HUES48 (cell line): ENCODE data around the gene LAMB2.
A peak's percentile ranks its signal among the peaks of the same experiment; 100 is the strongest.

Experiments used
- H3K27ac ChIP-seq: one replicate; pipeline ENCODE4 v1.7.0; 2013; ENCODE audit warnings: low read depth, low read length, inconsistent platforms
- H3K27me3 ChIP-seq: 2 replicates; pipeline ENCODE4 v1.6.1; 2013; ENCODE audit warnings: mild to moderate bottlenecking, low read length; ENCODE audit not compliant: control insufficient read depth, insufficient read depth
- H3K36me3 ChIP-seq: 2 replicates; pipeline ENCODE4 v1.6.1; 2013; ENCODE audit warnings: low read length; ENCODE audit not compliant: control insufficient read depth, insufficient read depth
- H3K4me1 ChIP-seq: 2 replicates; pipeline ENCODE4 v1.6.1; 2013; ENCODE audit warnings: mild to moderate bottlenecking, low read length; ENCODE audit not compliant: control insufficient read depth, insufficient read depth
- H3K4me3 ChIP-seq: 2 replicates; pipeline ENCODE4 v1.5.1; 2013; ENCODE audit warnings: mild to moderate bottlenecking, low read depth, low read length
- H3K9ac ChIP-seq: 2 replicates; pipeline ENCODE4 v1.6.1; 2013; ENCODE audit warnings: mild to moderate bottlenecking, low read depth, low read length, moderate library complexity
- H3K9me3 ChIP-seq: 2 replicates; pipeline ENCODE4 v1.6.1; 2013; ENCODE audit warnings: low read length; ENCODE audit not compliant: control insufficient read depth, insufficient read depth

LAMB2 gene

GRCh38 chr3:49158792-49159191 is 25.9 kb upstream of the LAMB2 start:
- Histone ChIP-seq H3K27ac (no peak overlapping the region), H3K4me3 (no peak overlapping the region), H3K9me3 (no peaks in the 10 kb centered on the region), H3K27me3 (no peaks in the 10 kb centered on the region), H3K4me1 (no peaks in the 10 kb centered on the region), H3K36me3 (peaks cover 12% of the 10 kb centered on the region), H3K9ac (no peak overlapping the region)

GRCh38 chr3:49158103-49158709 is 25.4 kb upstream of the LAMB2 start:
- Histone ChIP-seq H3K4me3 (no peak overlapping the region), H3K27me3 (no peaks in the 10 kb centered on the region), H3K36me3 (peaks cover 7% of the 10 kb centered on the region), H3K9ac (no peak overlapping the region), H3K9me3 (no peaks in the 10 kb centered on the region), H3K27ac (no peak overlapping the region), H3K4me1 (no peaks in the 10 kb centered on the region)

GRCh38 chr3:49157289-49157688 is 24.4 kb upstream of the LAMB2 start:
- Histone ChIP-seq H3K4me1 (no peaks in the 10 kb centered on the region), H3K4me3 (no peak overlapping the region), H3K9ac (no peak overlapping the region), H3K9me3 (no peaks in the 10 kb centered on the region), H3K36me3 (no peaks in the 10 kb centered on the region), H3K27me3 (no peaks in the 10 kb centered on the region), H3K27ac (no peak overlapping the region)

- Histone ChIP-seq H3K9me3 (no peaks in the 10 kb centered on the region), H3K4me3 (no peak overlapping the region), H3K36me3 (no peaks in the 10 kb centered on the region), H3K27me3 (no peaks in the 10 kb centered on the region), H3K27ac (no peak overlapping the region), H3K4me1 (no peaks in the 10 kb centered on the region), H3K9ac (no peak overlapping the region)
Observed at GRCh38 chr3:49153349-49153912, 20.6 kb upstream of the LAMB2 start.

- Histone ChIP-seq H3K9me3 (no peaks in the 10 kb centered on the region), H3K36me3 (no peaks in the 10 kb centered on the region), H3K27me3 (no peaks in the 10 kb centered on the region), H3K4me3 (no peak overlapping the region), H3K4me1 (no peaks in the 10 kb centered on the region), H3K27ac (no peak overlapping the region), H3K9ac (no peak overlapping the region)
Observed at GRCh38 chr3:49151610-49152009, 18.8 kb upstream of the LAMB2 start.

- Histone ChIP-seq H3K9ac (no peak overlapping the region), H3K9me3 (no peaks in the 10 kb centered on the region), H3K27me3 (no peaks in the 10 kb centered on the region), H3K27ac (no peak overlapping the region), H3K4me1 (no peaks in the 10 kb centered on the region), H3K36me3 (no peaks in the 10 kb centered on the region), H3K4me3 (no peak overlapping the region)
Observed at GRCh38 chr3:49148159-49148558, 15.3 kb upstream of the LAMB2 start.

- peaks cover 7% of the 10 kb centered on the region; the same call in 1 of the 2 replicates for H3K9me3 ChIP-seq
- H3K4me1 ChIP-seq = no peaks in the 10 kb centered on the region
- H3K27me3 ChIP-seq = 0 out of 2 replicates have a peak, but pooled peaks cover 8% of the 10 kb centered on the region
- no peak overlapping the region for H3K27ac ChIP-seq
- no peaks in the 10 kb centered on the region for H3K36me3 ChIP-seq
- no peak overlapping the region for H3K4me3 ChIP-seq
- H3K9ac ChIP-seq = no peak overlapping the region
Observed at GRCh38 chr3:49140080-49140479, 7.2 kb upstream of the LAMB2 start.

GRCh38 chr3:49135499-49135898 is 2.6 kb upstream of the LAMB2 start:
- Histone ChIP-seq H3K4me3 (no peak overlapping the region), H3K27ac (no peak overlapping the region), H3K4me1 (peaks cover 3% of the 10 kb centered on the region), H3K36me3 (peaks cover 4% of the 10 kb centered on the region; the same call in 1 of the 2 replicates), H3K27me3 (0 out of 2 replicates have a peak, but pooled peaks cover 8% of the 10 kb centered on the region), H3K9me3 (no peaks in the 10 kb centered on the region), H3K9ac (no peak overlapping the region)

- Histone ChIP-seq H3K27me3 (0 out of 2 replicates have a peak, but pooled peaks cover 8% of the 10 kb centered on the region), H3K9me3 (no peaks in the 10 kb centered on the region), H3K9ac (no peak overlapping the region), H3K36me3 (peaks cover 5% of the 10 kb centered on the region; the same call in 1 of the 2 replicates), H3K27ac (no peak overlapping the region), H3K4me1 (peaks cover 3% of the 10 kb centered on the region), H3K4me3 (peak overlapping the region; percentile 88; the same call in 1 of the 2 replicates)
Observed at GRCh38 chr3:49134471-49135265, 1.8 kb upstream of the LAMB2 start.

- Histone ChIP-seq H3K36me3 (peaks cover 13% of the 10 kb centered on the region; the same call in 1 of the 2 replicates), H3K27ac (peak overlapping the region; percentile 88), H3K4me3 (peak overlapping the region; percentile 88), H3K4me1 (peaks cover 3% of the 10 kb centered on the region), H3K27me3 (0 out of 2 replicates have a peak, but pooled peaks cover 8% of the 10 kb centered on the region), H3K9ac (peak overlapping the region; percentile 59), H3K9me3 (no peaks in the 10 kb centered on the region)
Observed at GRCh38 chr3:49133226-49133951, 539 bp upstream of the LAMB2 start.
